Stimulated activated CD8-positive, alpha-beta memory T cell treated with anti-CD3 and anti-CD28 coated beads, Interleukin-7, amount 100 ng/mL, for 1 hour (primary cell): ENCODE data around the gene LRP6.
"Not testable (repeated sequence)": the region's sequence is repeated elsewhere in the genome, so short reads cannot be mapped to it uniquely, and the experiment has no call there.

Experiments used
- DNase-seq, 2 donors: peaks; one replicate each; pipeline ENCODE4 v3.0.0-alpha.2; 2020; ENCODE audit warnings: low read depth in 2 of 2

The LRP6 gene

DNA sequence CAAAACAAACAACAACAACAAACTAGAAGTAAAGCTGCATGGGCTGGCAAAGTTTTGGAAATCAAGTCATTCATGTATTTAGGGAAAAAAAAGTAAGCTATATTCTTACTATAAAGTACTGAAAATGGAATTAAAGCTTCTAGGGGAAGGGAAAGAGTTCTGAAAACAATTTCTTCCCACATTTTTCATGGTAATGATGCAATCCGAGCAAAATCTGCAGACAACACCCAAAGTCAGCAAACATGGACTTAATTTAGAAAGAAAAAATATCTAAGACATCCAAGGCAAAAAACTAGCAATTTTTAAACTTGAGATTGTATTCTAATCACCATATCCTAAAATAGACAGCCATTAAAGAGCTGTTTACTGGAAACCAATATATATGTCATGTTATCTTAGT is 86.3 kb downstream of the LRP6 start:
- no peak for DNase-seq

DNA sequence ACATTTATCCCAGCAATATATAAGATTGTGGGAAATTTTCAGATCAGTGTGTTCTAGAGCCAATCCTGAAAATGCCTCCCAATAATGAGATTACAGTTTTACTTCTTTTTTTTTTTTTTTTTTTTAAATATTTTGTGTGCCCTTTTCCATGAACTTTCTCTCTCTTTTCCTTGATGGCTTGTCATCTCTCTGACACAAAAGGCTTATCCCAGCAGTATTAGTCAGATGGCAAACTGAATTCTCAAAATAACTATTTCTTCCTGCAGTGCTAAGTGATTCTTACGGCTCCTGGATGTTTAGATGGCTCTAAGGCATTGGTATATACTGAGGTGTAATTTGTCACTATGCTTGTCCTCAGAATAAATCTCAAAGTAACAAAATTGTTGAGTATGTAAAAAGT is 86.7 kb downstream of the LRP6 start:
- DNase-seq = no peak

DNA sequence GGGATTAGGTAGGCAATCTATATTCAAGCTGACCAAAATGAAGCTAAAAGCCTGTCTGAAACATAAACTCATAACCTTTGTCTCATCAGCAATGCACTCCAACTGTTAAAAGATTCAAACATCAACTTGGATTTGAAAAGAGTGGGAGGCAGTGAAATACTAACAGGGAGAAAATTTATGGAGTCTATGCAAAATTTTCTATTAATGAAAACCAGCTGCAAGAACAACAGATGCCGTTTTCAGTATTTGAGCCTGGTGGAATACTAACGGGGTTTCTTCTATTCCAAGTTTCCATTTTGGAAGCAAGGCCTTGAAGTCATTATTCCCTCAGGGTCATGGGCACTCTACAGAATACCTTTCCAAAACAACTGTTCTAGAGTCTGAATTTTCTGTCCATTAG is 88.3 kb downstream of the LRP6 start:
- DNase-seq = no peak

DNA sequence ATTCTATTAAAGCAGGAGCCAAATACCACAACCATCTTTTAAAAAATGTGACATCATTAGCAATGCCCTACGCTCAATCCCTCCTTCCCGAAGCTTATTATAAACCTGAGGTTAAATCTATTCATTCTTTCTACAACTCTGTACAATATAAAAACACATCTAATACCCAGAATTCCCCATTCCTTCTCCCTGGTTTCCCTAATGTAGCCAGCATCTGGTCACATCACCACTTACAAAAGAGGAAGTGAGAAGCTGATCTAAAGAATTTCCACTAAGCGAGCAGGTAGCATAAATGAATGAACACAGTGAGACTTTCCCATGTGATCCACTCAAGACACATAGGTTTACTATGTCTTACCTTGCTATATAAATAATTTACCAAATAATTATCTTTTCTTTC is 90.4 kb downstream of the LRP6 start:
- DNase-seq = no peak

DNA sequence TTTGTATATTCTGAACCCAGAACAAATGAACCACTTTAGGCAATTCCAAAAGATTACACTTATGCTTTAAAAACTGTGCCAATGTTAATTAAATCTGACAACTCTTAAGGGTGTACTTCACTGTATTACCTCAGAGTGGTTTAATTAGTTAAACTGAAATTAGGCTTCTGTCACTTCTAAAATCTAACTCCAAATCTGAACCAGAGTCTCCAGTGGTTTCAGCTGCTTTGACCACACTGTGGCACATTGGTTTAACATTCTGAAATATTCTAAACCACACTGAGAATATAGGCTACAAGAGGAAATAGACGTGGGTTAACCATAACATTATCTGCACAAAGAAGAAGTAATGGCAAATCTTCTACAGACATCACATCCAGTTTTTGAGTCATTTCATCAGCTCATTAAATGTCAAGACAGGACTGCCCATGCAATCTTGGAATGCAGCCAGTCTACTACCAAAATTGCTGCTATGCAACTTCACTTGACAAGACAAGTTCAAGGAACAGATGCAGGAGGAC is 94.8 kb downstream of the LRP6 start:
- DNase-seq = no peak

GRCh38 chr12:12167847-12168246 is 99.0 kb downstream of the LRP6 start:
- no peak for DNase-seq

- DNase-seq = no peak
Measured at GRCh38 chr12:12166751-12167150, 100.1 kb downstream of the LRP6 start.

GRCh38 chr12:12159988-12160387 is 106.9 kb downstream of the LRP6 start:
- DNase-seq = no peak

DNA sequence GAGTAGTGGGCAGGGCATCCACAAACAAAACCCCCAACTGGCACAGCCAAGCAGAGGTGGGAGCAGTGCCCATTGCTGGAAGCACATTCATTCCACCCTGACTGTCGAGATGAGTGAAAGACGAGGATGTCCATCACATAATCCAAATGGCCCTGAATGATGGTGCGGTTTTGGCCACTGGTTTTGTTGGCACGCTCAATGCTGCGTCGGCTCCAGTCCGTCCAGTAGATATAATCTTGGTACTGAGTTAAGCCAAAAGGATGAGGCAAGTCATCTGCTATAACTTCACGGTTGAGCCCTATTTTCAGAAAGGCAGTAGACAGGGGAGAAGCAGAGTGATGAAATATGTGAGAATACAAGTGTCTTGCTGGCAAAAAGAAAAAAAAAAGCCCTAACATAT is 108.0 kb downstream of the LRP6 start:
- DNase-seq = no peak

DNA sequence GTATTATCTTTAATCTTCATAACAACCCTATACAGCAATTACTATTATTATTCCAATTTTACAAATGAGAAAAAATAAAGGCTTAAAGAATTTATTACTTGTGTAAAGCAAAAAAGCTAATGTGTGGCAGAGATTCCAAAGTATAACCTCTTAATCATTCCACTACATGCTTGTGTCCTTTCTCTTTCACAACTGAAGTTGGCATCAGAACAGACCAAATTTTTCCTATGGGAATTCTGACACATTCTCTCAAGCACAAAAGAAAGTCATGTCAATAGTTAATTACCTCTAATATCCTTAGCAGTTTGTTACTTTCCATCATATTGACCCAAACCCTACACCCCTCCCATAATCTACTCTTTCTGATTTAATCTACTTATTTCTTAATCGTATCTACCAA is 109.4 kb downstream of the LRP6 start:
- no peak for DNase-seq

- DNase-seq = no peak
Measured at GRCh38 chr12:12156828-12157227, 110.0 kb downstream of the LRP6 start.

DNA sequence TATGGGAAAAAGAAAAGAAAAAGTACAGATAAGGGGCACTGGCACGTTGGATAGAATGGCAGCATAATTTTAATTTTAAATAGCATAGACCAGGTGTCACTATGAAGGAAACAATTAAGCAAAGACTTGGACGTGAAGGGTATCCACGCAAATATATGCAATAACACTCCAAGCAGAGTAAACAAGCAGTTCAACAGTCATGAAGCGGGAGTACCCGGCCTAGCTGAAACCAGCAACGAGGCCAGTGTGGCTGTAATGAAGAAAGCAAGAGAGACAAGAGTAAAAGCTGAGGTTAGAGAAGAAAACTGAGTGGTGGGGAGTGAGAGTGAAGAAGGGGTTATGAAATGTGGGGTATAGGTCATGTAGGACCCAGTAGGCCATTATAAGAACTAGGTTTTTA is 110.7 kb downstream of the LRP6 start:
- no peak for DNase-seq

- DNase-seq = no peak
Measured at GRCh38 chr12:12153596-12153995, 113.2 kb downstream of the LRP6 start.

- DNase-seq = no peak
Measured at GRCh38 chr12:12147111-12147510, 119.7 kb downstream of the LRP6 start.

DNA sequence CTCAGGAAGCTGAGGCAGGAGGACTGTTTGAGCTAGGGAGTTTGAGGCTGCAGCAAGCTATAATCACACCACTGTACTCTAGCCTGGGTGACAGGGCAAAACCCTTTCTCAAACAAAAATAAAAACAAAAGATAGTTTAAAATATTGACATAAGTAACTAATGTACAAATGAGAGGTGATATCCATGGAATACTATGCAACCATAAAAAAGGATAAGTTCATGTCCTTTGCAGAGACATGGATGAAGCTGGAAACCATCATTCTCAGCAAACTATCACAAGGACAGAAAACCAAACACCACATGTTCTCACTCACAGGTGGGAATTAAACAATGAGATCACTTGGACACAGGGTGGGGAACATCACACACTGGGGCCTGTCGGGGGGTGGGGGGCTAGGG is 122.3 kb downstream of the LRP6 start:
- not testable (repeated sequence) for DNase-seq

GRCh38 chr12:12141000-12141399 is 125.8 kb downstream of the LRP6 start:
- DNase-seq = no peak

DNA sequence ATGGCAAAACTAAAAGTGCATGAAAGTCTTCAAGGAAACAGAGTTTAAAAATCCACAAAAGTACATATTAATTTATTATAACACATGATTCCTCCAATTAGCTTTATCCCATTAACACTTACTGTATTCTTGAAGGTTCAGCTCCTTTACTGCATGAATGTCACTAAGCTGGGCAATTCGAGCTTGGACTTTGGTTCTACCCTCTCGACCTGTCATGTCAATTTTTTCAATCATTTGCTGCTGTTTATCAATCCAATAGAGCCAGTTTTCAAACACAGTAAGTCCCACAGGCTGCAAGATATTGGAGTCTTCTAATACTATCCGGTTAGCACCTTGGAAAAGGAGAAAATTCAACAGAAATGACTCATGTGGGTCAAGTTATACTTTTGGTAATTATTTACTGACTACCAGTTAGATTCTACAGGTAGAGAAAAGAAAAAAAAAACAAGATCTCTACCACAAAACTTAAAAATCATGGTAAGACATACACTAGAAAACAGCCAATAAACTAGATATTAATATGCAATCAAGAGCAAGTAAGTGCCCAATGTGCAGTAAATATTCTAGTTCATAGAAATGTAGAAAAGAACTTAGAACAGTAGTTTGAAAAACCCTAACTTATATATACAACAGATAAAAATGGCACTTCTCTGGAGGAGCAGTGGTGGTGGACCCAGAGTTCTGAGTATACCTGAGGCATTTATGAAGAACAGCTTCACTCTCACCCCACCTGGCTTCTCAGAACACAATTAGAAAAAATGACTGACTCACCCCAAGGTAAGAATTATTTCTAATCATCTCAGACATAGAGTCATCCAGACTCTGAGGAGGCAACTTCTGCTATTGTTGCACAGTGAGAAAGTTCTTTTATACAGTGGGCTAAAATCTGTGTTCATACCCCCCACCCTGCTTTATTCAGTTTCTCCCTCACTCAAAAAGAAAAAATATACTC is 128.4 kb downstream of the LRP6 start:
- no peak for DNase-seq

- DNase-seq = no peak
Measured at GRCh38 chr12:12133785-12134184, 133.1 kb downstream of the LRP6 start.

GRCh38 chr12:12133259-12133658 is 133.6 kb downstream of the LRP6 start:
- no peak for DNase-seq

GRCh38 chr12:12128670-12129069 is 138.2 kb downstream of the LRP6 start:
- no peak for DNase-seq

DNA sequence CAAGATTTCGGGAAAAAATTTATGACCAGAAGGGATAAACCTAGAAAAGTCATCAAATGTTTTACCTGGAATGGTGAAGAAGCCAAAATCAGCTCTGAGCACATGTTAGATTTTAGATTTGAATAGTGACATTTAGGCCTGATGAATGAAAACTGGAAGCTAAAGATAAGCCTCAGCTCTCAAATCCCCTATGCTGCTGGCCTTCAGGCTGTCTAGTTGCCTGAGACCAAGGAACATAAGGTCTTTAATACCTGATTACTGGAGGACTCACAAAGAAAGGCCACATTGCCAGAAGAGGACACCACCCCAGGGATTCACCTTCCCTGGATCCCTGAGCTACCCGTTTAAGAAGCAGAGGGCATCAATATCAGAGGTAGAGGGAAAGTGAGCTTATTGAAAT is 139.5 kb downstream of the LRP6 start:
- no peak for DNase-seq

- DNase-seq = no peak
Measured at GRCh38 chr12:12126551-12126950, 140.3 kb downstream of the LRP6 start.

DNA sequence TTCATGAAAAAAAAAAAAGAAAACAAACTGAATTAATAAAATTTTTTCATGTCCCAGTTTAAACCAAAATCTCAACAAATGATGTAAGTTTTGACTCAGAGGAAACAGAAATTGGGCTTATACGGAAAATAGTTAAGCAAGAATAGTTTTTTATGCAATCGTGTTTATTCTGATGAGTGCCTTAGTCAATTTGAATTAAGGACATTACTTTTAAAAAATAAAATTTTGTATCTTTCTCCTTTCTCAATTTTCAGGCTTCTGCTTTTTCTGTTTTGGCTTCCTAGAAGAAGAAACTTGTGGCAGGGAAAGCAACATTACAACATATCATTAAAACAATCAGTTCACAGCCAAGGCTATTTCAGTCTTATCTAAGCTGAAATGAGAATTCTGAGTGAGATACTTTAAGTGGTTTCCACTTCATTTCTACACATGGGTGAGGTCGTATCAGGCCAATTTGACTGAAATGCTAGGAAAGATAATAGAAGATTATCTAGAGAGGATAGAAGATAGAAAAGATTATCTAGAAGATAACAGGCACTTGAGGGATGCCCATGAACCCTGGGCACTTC is 143.7 kb downstream of the LRP6 start:
- DNase-seq = no peak
